ENCODE data around the gene CYP26B1. TPM values are rescaled to one million over a fixed set of nuclear protein-coding genes. Genes with fewer than 3 reads are reported as not detected.

CYP26B1 gene
- total and polyA plus RNA-seq, 2 donors (not counting 3 experiments of a cell fraction or from before 2014, with no cell fraction given) = 0.30 to 1.1 TPM

DNA sequence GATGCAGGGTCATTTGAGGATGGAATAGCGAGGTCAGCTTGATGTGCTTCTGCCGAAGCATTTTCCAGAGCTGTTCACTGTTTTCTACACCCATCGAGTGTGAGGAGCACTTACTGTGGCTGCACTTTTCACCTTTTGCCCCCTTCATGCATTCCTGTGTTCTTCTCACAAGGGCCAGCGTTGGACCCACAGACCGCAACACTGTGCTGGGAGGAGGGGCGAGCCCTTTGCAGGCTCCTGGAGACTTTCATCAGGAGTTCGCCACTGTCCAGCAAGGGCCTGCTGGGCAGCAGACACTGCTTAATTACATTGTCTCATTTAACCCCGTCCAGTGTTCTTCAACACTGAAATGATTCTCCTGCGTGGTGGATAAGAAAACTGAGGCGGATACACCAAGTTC, 29.9 kb downstream of the CYP26B1 start:
- DNase-seq (ENCODE audit: low read depth, low spot score) = no peak
- H3K9ac ChIP-seq (replicated peaks; ENCODE audit: extremely low read depth, insufficient read depth, low read length) = no peak overlapping the region
- no peaks in the 10 kb centered on the region for H3K9me1 ChIP-seq (replicated peaks; ENCODE audit: control insufficient read depth, extremely low read depth, insufficient read depth, low read length)
- intact Hi-C loops (cut with micrococcal nuclease) (no loop called here), dilution Hi-C loops (cut with MboI; ENCODE audit: extremely low pct_ligation_motif_present, low sequenced_read_pairs) (no loop called here)
- H2AFZ ChIP-seq (ENCODE audit: low read depth, low read length) = no peak overlapping the region
- no peaks in the 10 kb centered on the region for H4K20me1 ChIP-seq (replicated peaks; ENCODE audit: control insufficient read depth, extremely low read depth, insufficient read depth, low read length)
- H3K27ac ChIP-seq (ENCODE audit: insufficient read depth, low read depth, low read length) = no peak overlapping the region
- H3K9me3 ChIP-seq (replicated peaks; ENCODE audit: control insufficient read depth, insufficient read depth, low read length) = no peaks in the 10 kb centered on the region
- H3K79me2 ChIP-seq (ENCODE audit: control insufficient read depth, insufficient read depth, low read length) = no peaks in the 10 kb centered on the region
- H3K4me1 ChIP-seq (ENCODE audit: control insufficient read depth, extremely low read depth, insufficient read depth, low read length) = peaks cover 11% of the 10 kb centered on the region
- no TSS peak for BruUV-seq (replicated peaks)
- FAIRE-seq = no peak
- no peaks in the 10 kb centered on the region for H3K36me3 ChIP-seq (ENCODE audit: control insufficient read depth in 2 of 2, extremely low read depth in 1 of 2, insufficient read depth in 2 of 2, low read length in 2 of 2)
- ChIA-PET POLR2A (no interaction called here), CTCF (interaction anchor here (1.1 kb wide), 1 partner anchor 194 kb away, joined by 3 read pairs; no protein-coding TSS in a partner anchor)
- TF ChIP-seq, protein P1, sequence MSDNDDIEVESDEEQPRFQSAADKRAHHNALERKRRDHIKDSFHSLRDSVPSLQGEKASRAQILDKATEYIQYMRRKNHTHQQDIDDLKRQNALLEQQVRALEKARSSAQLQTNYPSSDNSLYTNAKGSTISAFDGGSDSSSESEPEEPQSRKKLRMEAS (IDR thresholded peaks at IDR 0.05; ENCODE audit: insufficient read depth, insufficient read length) = no peak
- TF ChIP-seq MYC (IDR thresholded peaks at IDR 0.05; ENCODE audit: low read depth, low read length) (no peak), EZH2 (IDR thresholded peaks at IDR 0.05; ENCODE audit: borderline replicate concordance, low read depth, low read length, severe bottlenecking) (no peak), GATA2 (IDR thresholded peaks at IDR 0.05; ENCODE audit: insufficient read depth, insufficient read length, low read depth, low read length) (no peak), JUN (IDR thresholded peaks at IDR 0.05; ENCODE audit: borderline replicate concordance, insufficient read depth, insufficient read length, low read depth) (no peak), POLR2AphosphoS5 (IDR thresholded peaks at IDR 0.05; ENCODE audit: insufficient read depth, low read depth, low read length) (no peak), FOS (IDR thresholded peaks at IDR 0.05; ENCODE audit: borderline replicate concordance, insufficient read depth, low read length) (no peak), POLR2A (IDR thresholded peaks at IDR 0.05; ENCODE audit: low read depth, low read length) (no peak)
- TF ChIP-seq, protein P2, sequence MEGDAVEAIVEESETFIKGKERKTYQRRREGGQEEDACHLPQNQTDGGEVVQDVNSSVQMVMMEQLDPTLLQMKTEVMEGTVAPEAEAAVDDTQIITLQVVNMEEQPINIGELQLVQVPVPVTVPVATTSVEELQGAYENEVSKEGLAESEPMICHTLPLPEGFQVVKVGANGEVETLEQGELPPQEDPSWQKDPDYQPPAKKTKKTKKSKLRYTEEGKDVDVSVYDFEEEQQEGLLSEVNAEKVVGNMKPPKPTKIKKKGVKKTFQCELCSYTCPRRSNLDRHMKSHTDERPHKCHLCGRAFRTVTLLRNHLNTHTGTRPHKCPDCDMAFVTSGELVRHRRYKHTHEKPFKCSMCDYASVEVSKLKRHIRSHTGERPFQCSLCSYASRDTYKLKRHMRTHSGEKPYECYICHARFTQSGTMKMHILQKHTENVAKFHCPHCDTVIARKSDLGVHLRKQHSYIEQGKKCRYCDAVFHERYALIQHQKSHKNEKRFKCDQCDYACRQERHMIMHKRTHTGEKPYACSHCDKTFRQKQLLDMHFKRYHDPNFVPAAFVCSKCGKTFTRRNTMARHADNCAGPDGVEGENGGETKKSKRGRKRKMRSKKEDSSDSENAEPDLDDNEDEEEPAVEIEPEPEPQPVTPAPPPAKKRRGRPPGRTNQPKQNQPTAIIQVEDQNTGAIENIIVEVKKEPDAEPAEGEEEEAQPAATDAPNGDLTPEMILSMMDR (IDR thresholded peaks at IDR 0.05; ENCODE audit: extremely low read depth in 1 of 2, insufficient read depth in 1 of 2, low read depth in 1 of 2, low read length in 2 of 2) = no peak
- H3K4me3 ChIP-seq (replicated peaks in 1 of 3; ENCODE audit: insufficient read depth in 1 of 3, low read depth in 1 of 3, low read length in 3 of 3) = no peak overlapping the region
- H3K4me2 ChIP-seq (ENCODE audit: insufficient read depth, low read length) = no peak overlapping the region
- H3K27me3 ChIP-seq (ENCODE audit: control insufficient read depth in 2 of 2, insufficient read depth in 2 of 2, low read length in 2 of 2) = peaks cover 2 to 9% of the 10 kb centered on the region in 2 experiments
